T-helper 1 cell treated with Interleukin-12 subunit alpha and Interleukin-12 subunit beta and Interleukin-4 antibody, amounts not matched to agents 30 μg/mL and 1 μg/mL, for 36 hours (primary cell): ENCODE data around the gene TERF2IP.

Experiments
- H3K27ac Mint-ChIP-seq: one replicate; pipeline ENCODE4 v1.8.0; 2021; ENCODE audit warnings: mild to moderate bottlenecking, mixed read lengths
- H3K27me3 Mint-ChIP-seq: one replicate; pipeline ENCODE4 v1.8.0; 2021; ENCODE audit warnings: low read depth, mixed read lengths
- H3K36me3 Mint-ChIP-seq: one replicate; pipeline ENCODE4 v1.8.0; 2021; ENCODE audit warnings: low read depth, mixed read lengths
- H3K4me1 Mint-ChIP-seq: one replicate; pipeline ENCODE4 v1.8.0; 2021; ENCODE audit warnings: low read depth, mixed read lengths
- H3K4me3 Mint-ChIP-seq: one replicate; pipeline ENCODE4 v1.8.0; 2021; ENCODE audit warnings: mild to moderate bottlenecking, moderate library complexity, mixed read lengths
- H3K9me3 Mint-ChIP-seq: one replicate; pipeline ENCODE4 v1.8.0; 2021; ENCODE audit warnings: mixed read lengths

The TERF2IP gene

GRCh38 chr16:75660726-75661302 lies 13.2 kb downstream of the TERF2IP start:
- no peaks in the 10 kb centered on the region for H3K27me3 Mint-ChIP-seq
- no peak overlapping the region for H3K4me3 Mint-ChIP-seq
- peaks cover 28% of the 10 kb centered on the region for H3K36me3 Mint-ChIP-seq
- no peaks in the 10 kb centered on the region for H3K9me3 Mint-ChIP-seq
- H3K27ac Mint-ChIP-seq, result no peak overlapping the region
- H3K4me1 Mint-ChIP-seq, result peaks cover 7% of the 10 kb centered on the region

GRCh38 chr16:75667503-75667902 lies 19.9 kb downstream of the TERF2IP start:
- Mint-ChIP-seq H3K9me3 (no peaks in the 10 kb centered on the region), H3K36me3 (no peaks in the 10 kb centered on the region), H3K4me3 (no peak overlapping the region), H3K27me3 (no peaks in the 10 kb centered on the region), H3K4me1 (no peaks in the 10 kb centered on the region), H3K27ac (no peak overlapping the region)

GRCh38 chr16:75676909-75677308 lies 29.3 kb downstream of the TERF2IP start, which contains the start of gene CPHXL2:
CPHXL2 (minus strand) TSS chr16:75677009; CDS start chr16:75676999, 10 bp downstream.
- no peaks in the 10 kb centered on the region for H3K4me1 Mint-ChIP-seq
- no peak within 1 kb of the TSS for H3K4me3 Mint-ChIP-seq
- H3K27me3 Mint-ChIP-seq, result no peaks in the 10 kb centered on the region
- H3K36me3 Mint-ChIP-seq, result no peaks in the 10 kb centered on the region
- no peak within 1 kb of the TSS for H3K27ac Mint-ChIP-seq
- H3K9me3 Mint-ChIP-seq, result no peaks in the 10 kb centered on the region

- H3K27ac Mint-ChIP-seq, result no peak overlapping the region
- no peak overlapping the region for H3K4me3 Mint-ChIP-seq
- no peaks in the 10 kb centered on the region for H3K36me3 Mint-ChIP-seq
- H3K9me3 Mint-ChIP-seq, result peaks cover 11% of the 10 kb centered on the region
- H3K27me3 Mint-ChIP-seq, result no peaks in the 10 kb centered on the region
- no peaks in the 10 kb centered on the region for H3K4me1 Mint-ChIP-seq
Observed at GRCh38 chr16:75679366-75679765, 31.8 kb downstream of the TERF2IP start.

- Mint-ChIP-seq H3K27ac (no peak overlapping the region), H3K4me3 (no peak overlapping the region), H3K36me3 (no peaks in the 10 kb centered on the region), H3K9me3 (peaks cover 13% of the 10 kb centered on the region), H3K4me1 (no peaks in the 10 kb centered on the region), H3K27me3 (peaks cover 4% of the 10 kb centered on the region)
Observed at GRCh38 chr16:75682308-75682707, 34.7 kb downstream of the TERF2IP start.

GRCh38 chr16:75687361-75687760 lies 39.8 kb downstream of the TERF2IP start:
- Mint-ChIP-seq H3K27ac (no peak overlapping the region), H3K9me3 (peaks cover 13% of the 10 kb centered on the region), H3K4me1 (no peaks in the 10 kb centered on the region), H3K36me3 (no peaks in the 10 kb centered on the region), H3K4me3 (no peak overlapping the region), H3K27me3 (peaks cover 4% of the 10 kb centered on the region)

GRCh38 chr16:75695708-75696107 lies 48.1 kb downstream of the TERF2IP start:
- Mint-ChIP-seq H3K9me3 (no peaks in the 10 kb centered on the region), H3K36me3 (no peaks in the 10 kb centered on the region), H3K27ac (no peak overlapping the region), H3K27me3 (no peaks in the 10 kb centered on the region), H3K4me3 (no peak overlapping the region), H3K4me1 (no peaks in the 10 kb centered on the region)

- Mint-ChIP-seq H3K9me3 (no peaks in the 10 kb centered on the region), H3K27ac (no peak overlapping the region), H3K36me3 (no peaks in the 10 kb centered on the region), H3K4me1 (no peaks in the 10 kb centered on the region), H3K4me3 (no peak overlapping the region), H3K27me3 (no peaks in the 10 kb centered on the region)
Observed at GRCh38 chr16:75697571-75697970, 50.0 kb downstream of the TERF2IP start.

GRCh38 chr16:75701361-75701760 lies 53.8 kb downstream of the TERF2IP start, which contains the start of gene DUXB:
DUXB (minus strand) TSS chr16:75701461; CDS start chr16:75701418, 43 bp downstream.
- Mint-ChIP-seq H3K4me1 (no peaks in the 10 kb centered on the region), H3K9me3 (no peaks in the 10 kb centered on the region), H3K27ac (no peak within 1 kb of the TSS), H3K4me3 (no peak within 1 kb of the TSS), H3K36me3 (no peaks in the 10 kb centered on the region), H3K27me3 (no peaks in the 10 kb centered on the region)

GRCh38 chr16:75702242-75702641 lies 54.7 kb downstream of the TERF2IP start:
- H3K4me1 Mint-ChIP-seq, result no peaks in the 10 kb centered on the region
- no peaks in the 10 kb centered on the region for H3K27me3 Mint-ChIP-seq
- H3K9me3 Mint-ChIP-seq, result no peaks in the 10 kb centered on the region
- no peak overlapping the region for H3K4me3 Mint-ChIP-seq
- no peaks in the 10 kb centered on the region for H3K36me3 Mint-ChIP-seq
- H3K27ac Mint-ChIP-seq, result no peak overlapping the region

- H3K36me3 Mint-ChIP-seq, result no peaks in the 10 kb centered on the region
- H3K9me3 Mint-ChIP-seq, result peaks cover under 1% of the 10 kb centered on the region
- H3K27me3 Mint-ChIP-seq, result no peaks in the 10 kb centered on the region
- H3K27ac Mint-ChIP-seq, result no peak overlapping the region
- H3K4me3 Mint-ChIP-seq, result no peak overlapping the region
- no peaks in the 10 kb centered on the region for H3K4me1 Mint-ChIP-seq
Observed at GRCh38 chr16:75703306-75703705, 55.7 kb downstream of the TERF2IP start.
